ENCODE data around the gene TNFAIP3.
A peak's percentile ranks its signal among the peaks of the same experiment; 100 is the strongest.

TNFAIP3 gene

DNA sequence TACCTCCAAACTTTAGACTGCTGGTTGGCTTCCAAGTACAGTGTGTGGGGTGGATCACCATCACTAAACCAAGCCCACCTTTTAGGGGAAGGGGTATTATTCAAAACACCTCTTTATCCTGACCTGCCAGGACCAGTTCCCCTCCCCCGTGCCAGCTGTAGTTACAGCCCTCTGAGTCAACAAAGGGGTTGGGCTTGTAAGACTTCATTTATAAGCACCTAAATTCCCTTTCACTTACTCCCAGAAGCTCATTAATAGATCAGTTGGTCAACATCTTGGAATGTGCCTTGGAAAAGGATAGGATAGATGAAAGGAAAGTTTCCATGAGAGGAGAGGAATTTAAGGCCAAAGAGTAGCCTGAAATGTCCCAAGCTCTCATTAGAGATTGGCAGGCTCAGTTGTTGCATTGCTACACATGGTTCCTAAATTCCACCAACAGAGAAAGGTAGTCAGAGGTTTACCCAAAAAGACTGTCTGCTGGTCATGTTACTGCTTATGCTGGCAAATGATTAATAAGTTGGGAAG, 59.2 kb downstream of the TNFAIP3 start:
- DNase-seq = peak; percentile 37

DNA sequence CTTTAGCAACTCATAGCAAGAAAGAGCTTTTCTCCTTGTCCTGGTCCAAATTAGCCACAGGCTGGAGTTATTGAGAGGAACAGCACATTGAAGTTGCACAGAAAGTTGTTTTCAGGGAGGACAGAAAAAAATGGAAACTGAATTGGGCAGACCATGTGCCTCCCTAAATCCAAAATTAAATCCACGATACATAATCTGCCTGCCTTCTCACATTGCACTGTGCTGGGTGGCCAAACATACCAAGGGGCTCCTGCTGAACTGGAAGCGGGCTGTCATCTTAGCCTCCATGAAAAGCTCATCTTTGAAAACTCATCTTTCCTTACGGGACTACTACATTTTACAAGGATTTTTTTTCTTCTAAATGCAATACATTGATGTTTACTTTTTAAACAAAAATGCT, 59.9 kb downstream of the TNFAIP3 start:
- DNase-seq = no peak

DNA sequence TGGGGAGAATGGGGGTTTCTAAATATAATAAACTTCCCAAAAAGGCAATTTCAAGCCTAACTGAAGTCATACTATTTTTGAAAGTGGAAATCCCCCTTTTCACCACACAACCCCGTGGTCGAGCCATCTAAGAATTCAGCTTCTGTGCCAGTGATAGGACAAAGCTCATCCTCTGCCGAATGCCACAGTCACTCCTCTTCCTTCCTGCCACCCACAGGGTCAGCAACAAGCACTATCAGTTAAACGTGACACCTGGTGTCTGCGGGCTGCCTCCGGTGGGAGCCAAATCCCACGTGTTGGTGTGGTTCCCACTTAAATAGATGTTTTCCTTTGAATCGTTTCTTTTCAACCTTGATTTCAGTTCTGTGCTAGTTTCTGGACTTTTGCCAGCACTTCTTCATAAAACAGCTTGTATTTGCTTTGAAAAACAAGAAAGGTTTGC, 60.7 kb downstream of the TNFAIP3 start:
- DNase-seq = peak; percentile 46

DNA sequence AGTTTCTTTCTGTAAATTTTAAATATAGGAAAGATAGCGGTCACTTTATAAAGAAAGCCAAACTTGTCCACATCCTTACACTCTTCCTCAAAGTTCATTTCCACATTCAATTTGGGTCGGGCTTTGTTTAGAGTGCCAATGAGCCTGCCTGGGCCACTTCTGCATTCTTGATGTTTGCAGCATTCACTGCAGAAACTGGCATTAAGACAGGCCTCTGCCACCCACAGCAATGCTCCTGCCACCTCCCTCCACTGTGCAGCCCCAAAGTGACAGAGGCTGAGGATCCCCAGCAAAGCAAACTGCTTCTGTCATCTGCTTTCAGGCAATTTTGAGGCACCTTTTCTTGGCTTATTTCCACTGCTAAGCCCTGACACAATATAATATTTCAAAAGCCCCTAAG, 61.2 kb downstream of the TNFAIP3 start:
- DNase-seq = peak; percentile 25

DNA sequence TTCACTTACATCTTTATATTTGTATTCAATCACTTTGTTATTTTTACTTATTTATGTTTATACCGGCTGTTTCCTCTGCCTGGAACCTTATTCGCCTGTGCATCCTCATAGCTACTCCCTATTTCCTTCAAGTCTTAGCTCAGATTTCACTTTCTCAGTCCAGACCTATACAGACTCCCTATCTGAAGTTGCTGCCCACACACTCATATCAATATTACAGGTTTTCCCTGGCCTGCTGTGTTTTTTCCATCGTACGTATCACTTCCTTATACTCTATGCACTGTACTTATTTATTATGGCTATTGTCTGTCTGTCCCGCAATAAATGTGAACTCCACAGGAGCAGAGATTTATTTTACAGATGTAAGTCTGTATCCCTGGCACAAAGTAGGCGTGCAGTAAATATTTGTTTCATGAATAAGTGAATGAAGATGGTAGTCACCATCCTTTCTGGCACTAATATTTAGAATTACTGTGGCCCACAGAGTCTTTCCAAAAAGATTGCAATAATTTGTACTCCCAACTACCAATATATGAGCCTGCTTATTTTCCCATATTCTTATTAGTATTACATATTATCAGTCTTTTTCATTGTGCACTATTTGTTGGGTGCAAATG, 64.9 kb downstream of the TNFAIP3 start:
- no peak for DNase-seq
